ENCODE results near the gene SCLT1. TPM values are rescaled to one million over a fixed set of nuclear protein-coding genes. Genes with fewer than 3 reads are reported as not detected.

The SCLT1 gene
- total RNA-seq, 1 donor from 2014 or later = 14.4 TPM

- intact Hi-C loops (cut with DNase I) = no loop called here
- ATAC-seq (no peak), DNase-seq (no peak)
- Histone ChIP-seq H3K4me3 (no peak overlapping the region), H3K36me3 (no peaks in the 10 kb centered on the region), H3K27me3 (no peaks in the 10 kb centered on the region), H3K27ac (no peak overlapping the region), H3K9me3 (no peaks in the 10 kb centered on the region), H3K4me1 (no peaks in the 10 kb centered on the region)
- TF ChIP-seq, protein P1, sequence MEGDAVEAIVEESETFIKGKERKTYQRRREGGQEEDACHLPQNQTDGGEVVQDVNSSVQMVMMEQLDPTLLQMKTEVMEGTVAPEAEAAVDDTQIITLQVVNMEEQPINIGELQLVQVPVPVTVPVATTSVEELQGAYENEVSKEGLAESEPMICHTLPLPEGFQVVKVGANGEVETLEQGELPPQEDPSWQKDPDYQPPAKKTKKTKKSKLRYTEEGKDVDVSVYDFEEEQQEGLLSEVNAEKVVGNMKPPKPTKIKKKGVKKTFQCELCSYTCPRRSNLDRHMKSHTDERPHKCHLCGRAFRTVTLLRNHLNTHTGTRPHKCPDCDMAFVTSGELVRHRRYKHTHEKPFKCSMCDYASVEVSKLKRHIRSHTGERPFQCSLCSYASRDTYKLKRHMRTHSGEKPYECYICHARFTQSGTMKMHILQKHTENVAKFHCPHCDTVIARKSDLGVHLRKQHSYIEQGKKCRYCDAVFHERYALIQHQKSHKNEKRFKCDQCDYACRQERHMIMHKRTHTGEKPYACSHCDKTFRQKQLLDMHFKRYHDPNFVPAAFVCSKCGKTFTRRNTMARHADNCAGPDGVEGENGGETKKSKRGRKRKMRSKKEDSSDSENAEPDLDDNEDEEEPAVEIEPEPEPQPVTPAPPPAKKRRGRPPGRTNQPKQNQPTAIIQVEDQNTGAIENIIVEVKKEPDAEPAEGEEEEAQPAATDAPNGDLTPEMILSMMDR (IDR thresholded peaks at IDR 0.05) = no peak
These were observed 113.4 kb downstream of the SCLT1 start for GRCh38 chr4:128979934-128980333.

- ATAC-seq = no peak
- Histone ChIP-seq H3K4me1 (no peaks in the 10 kb centered on the region), H3K36me3 (no peaks in the 10 kb centered on the region), H3K27me3 (no peaks in the 10 kb centered on the region), H3K27ac (no peak overlapping the region), H3K4me3 (no peak overlapping the region), H3K9me3 (no peaks in the 10 kb centered on the region)
- intact Hi-C loops (cut with DNase I) = no loop called here
- TF ChIP-seq, protein P1 (IDR thresholded peaks at IDR 0.05) = no peak
- no peak for DNase-seq
These were observed 114.4 kb downstream of the SCLT1 start for GRCh38 chr4:128978985-128979384.

- Histone ChIP-seq H3K27ac (no peak overlapping the region), H3K4me1 (no peaks in the 10 kb centered on the region), H3K4me3 (no peak overlapping the region), H3K36me3 (no peaks in the 10 kb centered on the region), H3K9me3 (no peaks in the 10 kb centered on the region), H3K27me3 (no peaks in the 10 kb centered on the region)
- intact Hi-C loops (cut with DNase I) = no loop called here
- TF ChIP-seq, protein P1 (IDR thresholded peaks at IDR 0.05) = no peak
- ATAC-seq = no peak
- no peak for DNase-seq
These were observed 119.2 kb downstream of the SCLT1 start for GRCh38 chr4:128974136-128974581.

GRCh38 chr4:128973384-128973783, 120.0 kb downstream of the SCLT1 start:
- Histone ChIP-seq H3K27ac (no peak overlapping the region), H3K9me3 (no peaks in the 10 kb centered on the region), H3K27me3 (no peaks in the 10 kb centered on the region), H3K4me1 (no peaks in the 10 kb centered on the region), H3K4me3 (no peak overlapping the region), H3K36me3 (no peaks in the 10 kb centered on the region)
- intact Hi-C loops (cut with DNase I) = no loop called here
- DNase-seq (no peak), ATAC-seq (no peak)
- TF ChIP-seq, protein P1 (IDR thresholded peaks at IDR 0.05) = no peak

- H3K9me3 ChIP-seq = no peaks in the 10 kb centered on the region
- no peak for DNase-seq
- no peaks in the 10 kb centered on the region for H3K4me1 ChIP-seq
- no peak for ATAC-seq
- no peak overlapping the region for H3K4me3 ChIP-seq
- no peak overlapping the region for H3K27ac ChIP-seq
- H3K27me3 ChIP-seq = no peaks in the 10 kb centered on the region
- TF ChIP-seq, protein P1 (IDR thresholded peaks at IDR 0.05) = no peak
- intact Hi-C loops (cut with DNase I) = no loop called here
- H3K36me3 ChIP-seq = no peaks in the 10 kb centered on the region
These were observed 131.9 kb downstream of the SCLT1 start for GRCh38 chr4:128961405-128961804.

GRCh38 chr4:128958194-128958593, 135.1 kb downstream of the SCLT1 start:
- Histone ChIP-seq H3K27me3 (no peaks in the 10 kb centered on the region), H3K4me1 (no peaks in the 10 kb centered on the region), H3K9me3 (no peaks in the 10 kb centered on the region), H3K27ac (no peak overlapping the region), H3K4me3 (no peak overlapping the region), H3K36me3 (no peaks in the 10 kb centered on the region)
- TF ChIP-seq, protein P1 (IDR thresholded peaks at IDR 0.05) = no peak
- no peak for DNase-seq
- peak; percentile 91 for ATAC-seq
- intact Hi-C loops (cut with DNase I) = no loop called here
